HL-60 (cell line): Measurements from ENCODE around the gene PEX26.

ENCODE experiments used
- DNase-seq, 2 experiments: peaks; one replicate each; pipeline ENCODE4 v3.0.0-alpha.2; 2010 to 2020; ENCODE audit warnings: low read depth in 1 of 2, low spot score in 1 of 2
- H3K27ac ChIP-seq: fragments of 250-450 bp; sonication (Bioruptor Pico); replicated peaks from 2 replicates; pipeline ENCODE4 v1.5.1; 2020; ENCODE audit warnings: mild to moderate bottlenecking, moderate library complexity
- H3K27me3 ChIP-seq: fragments of 250-450 bp; sonication (Bioruptor Pico); 2 replicates; pipeline ENCODE4 v1.5.1; 2021; ENCODE audit warnings: mild to moderate bottlenecking, moderate library complexity; ENCODE audit not compliant: insufficient read depth, poor library complexity, severe bottlenecking
- H3K4me3 ChIP-seq: replicated peaks from 2 replicates; pipeline ENCODE4 v1.5.1; 2011; ENCODE audit warnings: mild to moderate bottlenecking, control low read depth, low read length; ENCODE audit not compliant: insufficient read depth
- GABPA ChIP-seq: IDR thresholded peaks from 2 replicates; pipeline ENCODE4 v1.6.1; 2012; ENCODE audit warnings: low read depth
- POLR2AphosphoS5 ChIP-seq: IDR thresholded peaks from 2 replicates; pipeline ENCODE4 v1.6.1; 2012; ENCODE audit warnings: low read depth
- REST ChIP-seq: IDR thresholded peaks from 2 replicates; pipeline ENCODE4 v1.6.1; 2012; ENCODE audit warnings: low read depth; ENCODE audit not compliant: insufficient replicate concordance
- SPI1 ChIP-seq: IDR thresholded peaks from 2 replicates; pipeline ENCODE4 v1.6.1; 2012; ENCODE audit warnings: low read depth, mild to moderate bottlenecking, borderline replicate concordance
- TF ChIP-seq, protein P1 (sequence below): IDR thresholded peaks from one replicate; pipeline ENCODE4 v1.5.1; 2011; ENCODE audit warnings: low read length, control low read depth, inconsistent platforms; ENCODE audit not compliant: insufficient read depth

The PEX26 gene

DNA sequence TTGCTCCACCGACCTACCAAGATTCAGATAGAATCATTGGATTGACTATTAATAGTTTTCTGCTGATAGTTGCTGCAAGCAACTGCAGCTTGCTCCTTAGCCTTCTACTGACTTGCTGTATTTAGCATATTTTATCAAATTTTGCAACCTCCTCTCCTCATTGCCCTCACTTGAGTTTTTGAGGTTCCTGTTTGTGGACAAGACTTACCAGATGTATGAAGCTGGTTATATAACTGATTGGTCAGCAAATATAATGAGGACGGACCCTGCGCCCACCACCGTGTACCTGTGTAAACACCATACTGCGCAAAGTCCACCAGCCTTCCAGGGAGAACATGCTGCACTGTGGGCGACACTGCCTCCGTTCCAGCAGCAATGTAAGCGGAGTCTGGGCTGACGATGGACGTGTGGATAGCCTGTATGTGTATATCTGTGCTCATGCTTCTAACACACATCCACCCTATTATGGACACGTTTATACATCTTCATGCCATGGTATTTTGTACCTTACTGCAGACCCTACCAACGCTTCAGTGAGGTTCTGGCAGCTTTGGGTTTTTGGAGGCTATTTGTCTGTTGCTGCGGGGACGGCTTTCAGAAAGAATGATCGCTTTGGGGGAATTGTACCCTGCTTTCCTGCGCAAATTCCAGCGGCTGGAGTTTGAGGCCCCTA lies 70.6 kb downstream of the PEX26 start:
- TF ChIP-seq GABPA (no peak), SPI1 (no peak), POLR2AphosphoS5 (no peak), REST (no peak)
- TF ChIP-seq, protein P1, sequence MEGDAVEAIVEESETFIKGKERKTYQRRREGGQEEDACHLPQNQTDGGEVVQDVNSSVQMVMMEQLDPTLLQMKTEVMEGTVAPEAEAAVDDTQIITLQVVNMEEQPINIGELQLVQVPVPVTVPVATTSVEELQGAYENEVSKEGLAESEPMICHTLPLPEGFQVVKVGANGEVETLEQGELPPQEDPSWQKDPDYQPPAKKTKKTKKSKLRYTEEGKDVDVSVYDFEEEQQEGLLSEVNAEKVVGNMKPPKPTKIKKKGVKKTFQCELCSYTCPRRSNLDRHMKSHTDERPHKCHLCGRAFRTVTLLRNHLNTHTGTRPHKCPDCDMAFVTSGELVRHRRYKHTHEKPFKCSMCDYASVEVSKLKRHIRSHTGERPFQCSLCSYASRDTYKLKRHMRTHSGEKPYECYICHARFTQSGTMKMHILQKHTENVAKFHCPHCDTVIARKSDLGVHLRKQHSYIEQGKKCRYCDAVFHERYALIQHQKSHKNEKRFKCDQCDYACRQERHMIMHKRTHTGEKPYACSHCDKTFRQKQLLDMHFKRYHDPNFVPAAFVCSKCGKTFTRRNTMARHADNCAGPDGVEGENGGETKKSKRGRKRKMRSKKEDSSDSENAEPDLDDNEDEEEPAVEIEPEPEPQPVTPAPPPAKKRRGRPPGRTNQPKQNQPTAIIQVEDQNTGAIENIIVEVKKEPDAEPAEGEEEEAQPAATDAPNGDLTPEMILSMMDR: no peak
- no peak for DNase-seq
- no peak overlapping the region for H3K27ac ChIP-seq
- peaks cover 3% of the 10 kb centered on the region for H3K27me3 ChIP-seq
- H3K4me3 ChIP-seq: no peak overlapping the region

DNA sequence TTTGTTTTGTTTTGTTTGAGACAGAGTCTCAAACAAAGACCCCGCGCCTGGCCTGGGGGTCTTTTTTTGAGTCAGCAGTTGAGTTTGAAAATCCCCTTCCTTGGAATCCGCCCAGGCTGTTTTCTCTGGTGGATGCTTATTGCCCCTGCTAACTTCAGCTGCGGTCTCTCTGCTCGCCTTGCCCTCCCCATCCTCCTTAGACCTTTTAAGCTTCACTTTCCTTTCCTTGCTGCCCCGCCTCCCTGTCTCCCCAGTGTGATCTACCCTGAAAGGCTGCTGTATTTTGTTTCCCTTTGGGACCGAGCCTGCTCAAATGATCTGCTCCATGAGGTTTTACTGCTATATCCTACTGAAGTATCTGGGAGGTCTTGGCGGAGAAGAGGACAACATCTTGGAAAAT lies 74.7 kb downstream of the PEX26 start:
- Histone ChIP-seq H3K4me3 (no peak overlapping the region), H3K27me3 (peaks cover 3% of the 10 kb centered on the region), H3K27ac (no peak overlapping the region)
- TF ChIP-seq REST (no peak), GABPA (no peak), POLR2AphosphoS5 (no peak), SPI1 (no peak)
- TF ChIP-seq, protein P1: no peak
- no peak for DNase-seq

- H3K27ac ChIP-seq: no peak overlapping the region
- no peaks in the 10 kb centered on the region for H3K27me3 ChIP-seq
- TF ChIP-seq GABPA (no peak), REST (no peak), SPI1 (no peak)
- no peak for DNase-seq
- H3K4me3 ChIP-seq: no peak overlapping the region
Measured at GRCh38 chr22:18154821-18155390, 77.1 kb downstream of the PEX26 start.
